Measurements from ENCODE around the gene CASK.

DNA sequence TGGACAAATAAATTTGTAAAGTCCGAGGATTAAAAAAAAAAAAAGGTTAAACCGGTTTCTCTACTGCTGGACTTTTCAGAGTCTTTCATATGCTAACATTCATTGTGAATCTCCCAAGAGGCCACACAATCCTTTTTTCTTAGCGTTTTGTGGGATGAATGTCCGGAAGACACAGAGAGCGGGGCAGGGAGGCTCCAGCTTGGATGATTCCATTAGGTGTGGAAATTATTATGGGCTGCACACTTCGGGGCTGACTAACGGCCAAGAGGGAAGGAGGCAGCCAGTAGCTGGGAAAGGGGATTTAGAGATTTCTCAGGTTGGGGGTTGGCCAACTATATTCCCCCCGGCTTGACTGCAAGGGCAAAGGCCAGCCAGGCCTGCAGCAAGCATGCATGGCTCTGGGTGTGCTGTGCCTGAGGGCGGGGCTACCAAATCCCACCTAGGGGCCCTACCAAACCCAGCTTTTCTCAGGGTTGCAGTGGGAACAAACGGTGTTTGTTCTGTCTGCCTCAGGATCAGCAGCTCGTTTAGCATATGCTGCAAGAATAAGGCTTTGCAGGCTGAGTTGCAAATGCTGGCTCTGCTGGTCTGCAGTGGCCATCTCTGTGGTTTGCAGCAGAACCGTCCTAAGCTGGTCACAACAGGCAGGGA lies 447.6 kb downstream of the CASK start:
- no peak for TF ChIP-seq FOXA1 (IDR thresholded peaks at IDR 0.05)
- no peak for TF ChIP-seq NFRKB (IDR thresholded peaks at IDR 0.05)
- TF ChIP-seq, protein P1, sequence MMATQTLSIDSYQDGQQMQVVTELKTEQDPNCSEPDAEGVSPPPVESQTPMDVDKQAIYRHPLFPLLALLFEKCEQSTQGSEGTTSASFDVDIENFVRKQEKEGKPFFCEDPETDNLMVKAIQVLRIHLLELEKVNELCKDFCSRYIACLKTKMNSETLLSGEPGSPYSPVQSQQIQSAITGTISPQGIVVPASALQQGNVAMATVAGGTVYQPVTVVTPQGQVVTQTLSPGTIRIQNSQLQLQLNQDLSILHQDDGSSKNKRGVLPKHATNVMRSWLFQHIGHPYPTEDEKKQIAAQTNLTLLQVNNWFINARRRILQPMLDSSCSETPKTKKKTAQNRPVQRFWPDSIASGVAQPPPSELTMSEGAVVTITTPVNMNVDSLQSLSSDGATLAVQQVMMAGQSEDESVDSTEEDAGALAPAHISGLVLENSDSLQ (IDR thresholded peaks at IDR 0.05), result no peak
- TF ChIP-seq HDGF (IDR thresholded peaks at IDR 0.05; ENCODE audit: borderline replicate concordance), result no peak
